Upper lobe of left lung (tissue), 4 donors: ENCODE results near the gene BSCL2.

Source experiments
- EP300 ChIP-seq, 4 donors: sonication (generic); formaldehyde crosslinking; IDR thresholded peaks; one replicate each; pipeline ENCODE4 v1.5.1; 2017; ENCODE audit warnings: antibody characterized with exemption in 4 of 4, control low read depth in 2 of 4
- POLR2A ChIP-seq, 4 donors: fragments of 450-650 bp; IDR thresholded peaks; one replicate each; pipeline ENCODE4 v1.5.1; 2016 to 2017; ENCODE audit warnings: antibody characterized with exemption in 4 of 4, mild to moderate bottlenecking in 2 of 4
- POLR2AphosphoS5 ChIP-seq, 2 donors: sonication (generic); formaldehyde crosslinking; IDR thresholded peaks; one replicate each; pipeline ENCODE4 v1.5.1; 2017; ENCODE audit warnings: antibody characterized with exemption in 2 of 2
- TF ChIP-seq, protein P1 (sequence below), 6 experiments: fragments of 450-650 bp in 4 of 6; fragments of 200-600 bp in 2 of 6; sonication (generic) in 2 of 6; IDR thresholded peaks; one replicate each; pipeline ENCODE4 v1.5.1; 2016 to 2019; ENCODE audit warnings: antibody characterized with exemption in 6 of 6

DNA sequence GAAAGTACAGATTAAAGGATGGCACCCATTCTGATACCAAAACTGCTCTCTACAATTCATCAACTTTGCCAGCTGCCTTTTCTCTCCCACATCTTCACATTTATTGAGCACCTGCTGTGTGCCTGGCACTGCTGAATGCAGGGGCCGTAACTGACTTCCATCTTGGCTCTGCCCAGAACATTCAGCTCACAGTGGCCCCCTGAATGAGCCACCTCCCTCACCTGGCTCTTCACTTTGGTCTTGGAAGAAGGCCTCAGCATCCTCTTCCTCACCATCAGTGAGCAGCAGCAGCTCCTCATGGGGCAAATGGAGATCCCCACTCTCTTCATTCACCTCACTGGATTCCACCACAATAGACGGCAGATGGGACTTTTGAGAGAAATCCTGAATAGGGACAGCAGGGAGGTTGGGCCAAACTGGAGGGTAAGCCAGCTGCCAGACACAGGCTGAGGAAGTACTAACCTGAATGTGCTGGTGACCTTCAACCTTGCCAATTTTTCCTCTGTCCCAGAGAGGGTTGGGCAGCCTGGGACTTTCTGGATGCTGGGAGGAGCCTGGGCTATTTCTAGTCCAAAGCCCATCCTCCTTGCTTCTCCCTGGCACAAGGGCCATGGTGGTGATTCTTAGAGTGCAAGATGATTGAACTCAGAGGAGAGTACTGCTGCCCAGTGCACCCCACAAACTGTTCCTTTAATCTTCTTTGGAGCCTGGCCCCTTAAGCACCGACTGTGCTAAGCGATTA, 37.6 kb downstream of the BSCL2 start:
- TF ChIP-seq, protein P1, sequence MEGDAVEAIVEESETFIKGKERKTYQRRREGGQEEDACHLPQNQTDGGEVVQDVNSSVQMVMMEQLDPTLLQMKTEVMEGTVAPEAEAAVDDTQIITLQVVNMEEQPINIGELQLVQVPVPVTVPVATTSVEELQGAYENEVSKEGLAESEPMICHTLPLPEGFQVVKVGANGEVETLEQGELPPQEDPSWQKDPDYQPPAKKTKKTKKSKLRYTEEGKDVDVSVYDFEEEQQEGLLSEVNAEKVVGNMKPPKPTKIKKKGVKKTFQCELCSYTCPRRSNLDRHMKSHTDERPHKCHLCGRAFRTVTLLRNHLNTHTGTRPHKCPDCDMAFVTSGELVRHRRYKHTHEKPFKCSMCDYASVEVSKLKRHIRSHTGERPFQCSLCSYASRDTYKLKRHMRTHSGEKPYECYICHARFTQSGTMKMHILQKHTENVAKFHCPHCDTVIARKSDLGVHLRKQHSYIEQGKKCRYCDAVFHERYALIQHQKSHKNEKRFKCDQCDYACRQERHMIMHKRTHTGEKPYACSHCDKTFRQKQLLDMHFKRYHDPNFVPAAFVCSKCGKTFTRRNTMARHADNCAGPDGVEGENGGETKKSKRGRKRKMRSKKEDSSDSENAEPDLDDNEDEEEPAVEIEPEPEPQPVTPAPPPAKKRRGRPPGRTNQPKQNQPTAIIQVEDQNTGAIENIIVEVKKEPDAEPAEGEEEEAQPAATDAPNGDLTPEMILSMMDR (IDR thresholded peaks at IDR 0.05): no peak
- TF ChIP-seq POLR2AphosphoS5 (IDR thresholded peaks at IDR 0.05) (no peak), EP300 (IDR thresholded peaks at IDR 0.05) (no peak), POLR2A (IDR thresholded peaks at IDR 0.05) (no peak)
